ENCODE data around the gene CAT. TPM values are rescaled to one million over a fixed set of nuclear protein-coding genes. Genes with fewer than 3 reads are reported as not detected.

Gene CAT
- total and polyA plus RNA-seq, 2 experiments from 2014 or later, result 52.5 to 57.0 TPM

GRCh38 chr11:34439610-34440198 lies 970 bp downstream of the CAT start:
- Histone ChIP-seq H4K20me1 (ENCODE audit: insufficient read depth) (no peaks in the 10 kb centered on the region), H3K9ac (peak overlapping the region; percentile 87), H3K36me3 (ENCODE audit: low read depth) (no peaks in the 10 kb centered on the region), H3K4me3 (peak overlapping the region; percentile 81), H3K4me1 (ENCODE audit: insufficient read depth) (peaks cover 15% of the 10 kb centered on the region; the same call in 1 of the 2 replicates), H3K79me2 (ENCODE audit: insufficient read depth) (peaks cover 63% of the 10 kb centered on the region), H3K9me2 (ENCODE audit: insufficient read depth) (no peaks in the 10 kb centered on the region; the same call in 1 of the 2 replicates), H3K4me2 (ENCODE audit: unreplicated experiment) (peak overlapping the region; percentile 86), H2AFZ (peak overlapping the region; percentile 92), H3F3A (ENCODE audit: insufficient read depth) (no peaks in the 10 kb centered on the region), H3K9me3 (ENCODE audit: low read depth) (no peaks in the 10 kb centered on the region), H3K27me3 (replicated peaks; ENCODE audit: insufficient read depth) (no peaks in the 10 kb centered on the region), H3K27ac (no peak overlapping the region)
- peak; percentile 6 for DNase-seq
- 11 to 12% methylated on average over 8 of the region's 8 CpGs for WGBS, 2 experiments (ENCODE audit: low coverage in 1 of 2, low lambda C conversion rate in 2 of 2, missing lambda C conversion rate in 2 of 2)
- in situ Hi-C loops (cut with MboI), result no loop called here
- TF ChIP-seq EZH2 (IDR thresholded peaks at IDR 0.05; ENCODE audit: insufficient read depth, poor library complexity, severe bottlenecking) (no peak), EZH2phosphoT487 (IDR thresholded peaks at IDR 0.05; ENCODE audit: insufficient read depth, low read depth) (no peak)

- Histone ChIP-seq H3K4me3 (no peak overlapping the region), H3K27ac (no peak overlapping the region), H3K4me2 (ENCODE audit: unreplicated experiment) (no peak overlapping the region), H3K9me2 (ENCODE audit: insufficient read depth) (no peaks in the 10 kb centered on the region; the same call in 1 of the 2 replicates), H4K20me1 (ENCODE audit: insufficient read depth) (no peaks in the 10 kb centered on the region), H3F3A (ENCODE audit: insufficient read depth) (no peaks in the 10 kb centered on the region), H3K9me3 (ENCODE audit: low read depth) (no peaks in the 10 kb centered on the region), H3K79me2 (ENCODE audit: insufficient read depth) (peaks cover 83% of the 10 kb centered on the region), H3K4me1 (ENCODE audit: insufficient read depth) (peaks cover 15% of the 10 kb centered on the region; the same call in 1 of the 2 replicates), H3K36me3 (ENCODE audit: low read depth) (no peaks in the 10 kb centered on the region), H2AFZ (no peak overlapping the region), H3K9ac (no peak overlapping the region), H3K27me3 (replicated peaks; ENCODE audit: insufficient read depth) (no peaks in the 10 kb centered on the region)
- in situ Hi-C loops (cut with MboI), result no loop called here
- DNase-seq, result no peak
- no peak for TF ChIP-seq EZH2 (IDR thresholded peaks at IDR 0.05; ENCODE audit: insufficient read depth, poor library complexity, severe bottlenecking)
- TF ChIP-seq EZH2phosphoT487 (IDR thresholded peaks at IDR 0.05; ENCODE audit: insufficient read depth, low read depth), result no peak
Measured at GRCh38 chr11:34441814-34442213, 3.1 kb downstream of the CAT start.

- H3K9me3 ChIP-seq (ENCODE audit: low read depth), result no peaks in the 10 kb centered on the region
- H3K9me2 ChIP-seq (ENCODE audit: insufficient read depth), result no peaks in the 10 kb centered on the region
- no peak overlapping the region for H3K27ac ChIP-seq
- H3K36me3 ChIP-seq (ENCODE audit: low read depth), result no peaks in the 10 kb centered on the region
- no peaks in the 10 kb centered on the region for H4K20me1 ChIP-seq (ENCODE audit: insufficient read depth)
- no peak for DNase-seq
- in situ Hi-C loops (cut with MboI), result no loop called here
- H3K4me1 ChIP-seq (ENCODE audit: insufficient read depth), result peaks cover 7% of the 10 kb centered on the region; the same call in 1 of the 2 replicates
- H3K4me3 ChIP-seq, result no peak overlapping the region
- no peak overlapping the region for H3K9ac ChIP-seq
- H2AFZ ChIP-seq, result no peak overlapping the region
- TF ChIP-seq EZH2phosphoT487 (IDR thresholded peaks at IDR 0.05; ENCODE audit: insufficient read depth, low read depth), result no peak
- no peak for TF ChIP-seq EZH2 (IDR thresholded peaks at IDR 0.05; ENCODE audit: insufficient read depth, poor library complexity, severe bottlenecking)
- H3K27me3 ChIP-seq (replicated peaks; ENCODE audit: insufficient read depth), result no peaks in the 10 kb centered on the region
- no peaks in the 10 kb centered on the region for H3F3A ChIP-seq (ENCODE audit: insufficient read depth)
- H3K79me2 ChIP-seq (ENCODE audit: insufficient read depth), result peaks cover 89% of the 10 kb centered on the region
- H3K4me2 ChIP-seq (ENCODE audit: unreplicated experiment), result no peak overlapping the region
- 59 to 71% methylated on average over 3 of the region's 3 CpGs for WGBS, 2 experiments (ENCODE audit: low coverage in 1 of 2, low lambda C conversion rate in 2 of 2, missing lambda C conversion rate in 2 of 2)
Measured at GRCh38 chr11:34443136-34443535, 4.4 kb downstream of the CAT start.

- H3K79me2 ChIP-seq (ENCODE audit: insufficient read depth), result peaks cover 92% of the 10 kb centered on the region
- in situ Hi-C loops (cut with MboI), result no loop called here
- no peaks in the 10 kb centered on the region for H3K9me2 ChIP-seq (ENCODE audit: insufficient read depth)
- no peak overlapping the region for H3K4me2 ChIP-seq (ENCODE audit: unreplicated experiment)
- TF ChIP-seq EZH2phosphoT487 (IDR thresholded peaks at IDR 0.05; ENCODE audit: insufficient read depth, low read depth) (no peak), EZH2 (IDR thresholded peaks at IDR 0.05; ENCODE audit: insufficient read depth, poor library complexity, severe bottlenecking) (no peak)
- no peak for DNase-seq
- no peak overlapping the region for H3K27ac ChIP-seq
- no peaks in the 10 kb centered on the region for H4K20me1 ChIP-seq (ENCODE audit: insufficient read depth)
- WGBS, 2 experiments (ENCODE audit: low coverage in 1 of 2, low lambda C conversion rate in 2 of 2, missing lambda C conversion rate in 2 of 2), result 88 to 89% methylated on average over 4 of the region's 4 CpGs
- H3K4me1 ChIP-seq (ENCODE audit: insufficient read depth), result 0 out of 2 replicates have a peak, but pooled peaks cover 6% of the 10 kb centered on the region
- no peaks in the 10 kb centered on the region for H3K36me3 ChIP-seq (ENCODE audit: low read depth)
- H3K9me3 ChIP-seq (ENCODE audit: low read depth), result no peaks in the 10 kb centered on the region
- H3F3A ChIP-seq (ENCODE audit: insufficient read depth), result no peaks in the 10 kb centered on the region
- no peak overlapping the region for H3K4me3 ChIP-seq
- H2AFZ ChIP-seq, result no peak overlapping the region
- H3K9ac ChIP-seq, result no peak overlapping the region
- H3K27me3 ChIP-seq (replicated peaks; ENCODE audit: insufficient read depth), result no peaks in the 10 kb centered on the region
Measured at GRCh38 chr11:34444428-34444827, 5.7 kb downstream of the CAT start.

All from GM23248 (cell line).